ENCODE measurements around the gene LEPROT. TPM values are rescaled to one million over a fixed set of nuclear protein-coding genes. Genes with fewer than 3 reads are reported as not detected.

LEPROT gene
- total RNA-seq, 8 experiments from 2014 or later = 16.9 to 40.7 (median 29.4) TPM

DNA sequence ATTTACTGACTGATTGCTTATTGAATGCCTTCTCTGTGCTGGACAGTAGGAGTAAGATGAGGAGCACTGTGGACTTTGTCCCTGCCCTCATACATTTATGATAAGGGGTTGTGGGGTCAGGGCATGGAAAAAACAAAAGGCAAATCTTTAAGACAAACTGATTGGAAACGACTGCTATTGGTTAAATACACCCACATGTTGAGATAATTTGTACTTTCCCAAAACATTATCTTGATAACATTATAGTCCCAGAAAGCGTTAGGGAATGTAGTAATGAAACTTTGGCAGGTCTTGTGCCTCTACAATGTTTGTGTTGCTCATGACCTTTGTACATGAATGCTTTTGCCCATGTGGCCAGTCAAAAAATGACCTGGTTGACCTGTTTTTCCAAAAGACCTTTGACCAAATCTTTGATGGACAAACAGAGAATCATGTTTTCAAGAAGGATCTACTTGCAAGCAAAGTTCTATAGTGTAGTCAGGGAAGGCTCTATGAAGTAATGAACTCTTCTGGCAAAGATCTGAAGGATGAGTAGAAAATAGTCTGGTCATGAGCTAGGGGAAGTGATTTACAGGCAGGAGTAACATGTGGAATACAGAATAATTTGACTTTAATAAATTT, 50.9 kb downstream of the LEPROT start:
- Histone ChIP-seq H3K4me1 (replicated peaks in 1 of 2) (peaks cover 29 to 32% of the 10 kb centered on the region in 2 donors), H3K27ac (no peak overlapping the region), H3K4me3 (no peak overlapping the region)
- no peak for ATAC-seq (replicated peaks in 6 of 8)
- in situ Hi-C loops (cut with MboI; ENCODE audit: low pct_unique_long_range_greater_than_20kb in 2 of 9, low sequenced_read_pairs in 9 of 9, unreplicated experiment in 9 of 9) = no loop called here
- 0 to 91% (median 57%) methylated on average over 1 to 2 of the region's 2 CpGs; no CpG with 5 or more reads in 1 of the 10 experiments for WGBS, 10 experiments

DNA sequence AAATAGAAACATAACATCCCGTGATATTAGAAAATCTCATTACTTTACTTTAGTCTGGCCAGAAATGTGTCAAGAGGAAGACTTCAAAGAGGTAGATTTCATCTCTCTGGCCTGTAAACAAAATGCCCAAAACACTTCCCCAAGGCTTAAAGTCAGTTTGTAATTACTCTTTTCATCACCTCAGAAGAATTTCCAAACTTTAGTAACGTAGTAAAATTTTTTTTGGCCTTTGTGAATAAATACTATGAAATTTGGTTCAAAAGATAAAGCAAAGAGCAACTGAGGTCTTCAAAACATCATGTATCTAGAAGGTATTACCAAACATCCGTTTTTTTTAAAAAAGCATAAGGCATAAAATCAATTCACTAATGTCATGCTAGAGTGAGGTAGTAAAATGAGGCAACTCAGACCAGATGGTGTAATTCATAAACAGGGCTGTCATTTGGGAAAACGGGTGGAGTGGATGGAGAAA, 51.4 kb downstream of the LEPROT start:
- Histone ChIP-seq H3K4me1 (replicated peaks in 1 of 2) (peaks cover 29 to 32% of the 10 kb centered on the region in 2 donors), H3K27ac (no peak overlapping the region), H3K4me3 (no peak overlapping the region)
- peak in 2 of 8 experiments; percentile 63 to 74 for ATAC-seq (replicated peaks in 6 of 8)
- in situ Hi-C loops (cut with MboI; ENCODE audit: low pct_unique_long_range_greater_than_20kb in 2 of 9, low sequenced_read_pairs in 9 of 9, unreplicated experiment in 9 of 9) = no loop called here
- 4 to 100% (median 63%) methylated on average over 1 to 4 of the region's 4 CpGs; no CpG with 5 or more reads in 1 of the 10 experiments for WGBS, 10 experiments

DNA sequence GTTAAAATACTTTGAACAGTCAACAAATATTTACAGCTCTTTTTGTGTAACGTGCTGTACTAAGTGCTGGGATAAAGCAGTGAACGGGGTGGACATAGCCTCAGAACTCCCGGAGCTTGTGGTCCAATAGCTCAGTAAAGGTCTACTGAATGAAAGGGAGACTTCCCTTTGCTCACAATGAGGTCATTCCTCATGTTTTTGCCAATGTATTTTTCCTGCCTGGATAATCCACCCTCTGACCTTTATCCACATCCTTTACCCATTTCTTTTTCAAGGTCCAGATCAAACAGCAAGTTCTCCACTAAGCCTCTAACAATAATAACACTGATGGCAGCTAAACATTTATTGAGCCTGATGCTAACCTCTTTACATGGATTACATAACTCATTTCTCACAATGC, 55.9 kb downstream of the LEPROT start:
- H3K4me3 ChIP-seq = no peak overlapping the region
- no peak for ATAC-seq (replicated peaks in 6 of 8)
- peaks cover 0 to 5% of the 10 kb centered on the region in 2 donors for H3K4me1 ChIP-seq (replicated peaks in 1 of 2)
- WGBS, 10 experiments = 28 to 100% (median 82%) methylated on average over 2 to 3 of the region's 3 CpGs; no CpG with 5 or more reads in 2 of the 10 experiments
- H3K27ac ChIP-seq = no peak overlapping the region
- in situ Hi-C loops (cut with MboI; ENCODE audit: low pct_unique_long_range_greater_than_20kb in 2 of 9, low sequenced_read_pairs in 9 of 9, unreplicated experiment in 9 of 9) = no loop called here

DNA sequence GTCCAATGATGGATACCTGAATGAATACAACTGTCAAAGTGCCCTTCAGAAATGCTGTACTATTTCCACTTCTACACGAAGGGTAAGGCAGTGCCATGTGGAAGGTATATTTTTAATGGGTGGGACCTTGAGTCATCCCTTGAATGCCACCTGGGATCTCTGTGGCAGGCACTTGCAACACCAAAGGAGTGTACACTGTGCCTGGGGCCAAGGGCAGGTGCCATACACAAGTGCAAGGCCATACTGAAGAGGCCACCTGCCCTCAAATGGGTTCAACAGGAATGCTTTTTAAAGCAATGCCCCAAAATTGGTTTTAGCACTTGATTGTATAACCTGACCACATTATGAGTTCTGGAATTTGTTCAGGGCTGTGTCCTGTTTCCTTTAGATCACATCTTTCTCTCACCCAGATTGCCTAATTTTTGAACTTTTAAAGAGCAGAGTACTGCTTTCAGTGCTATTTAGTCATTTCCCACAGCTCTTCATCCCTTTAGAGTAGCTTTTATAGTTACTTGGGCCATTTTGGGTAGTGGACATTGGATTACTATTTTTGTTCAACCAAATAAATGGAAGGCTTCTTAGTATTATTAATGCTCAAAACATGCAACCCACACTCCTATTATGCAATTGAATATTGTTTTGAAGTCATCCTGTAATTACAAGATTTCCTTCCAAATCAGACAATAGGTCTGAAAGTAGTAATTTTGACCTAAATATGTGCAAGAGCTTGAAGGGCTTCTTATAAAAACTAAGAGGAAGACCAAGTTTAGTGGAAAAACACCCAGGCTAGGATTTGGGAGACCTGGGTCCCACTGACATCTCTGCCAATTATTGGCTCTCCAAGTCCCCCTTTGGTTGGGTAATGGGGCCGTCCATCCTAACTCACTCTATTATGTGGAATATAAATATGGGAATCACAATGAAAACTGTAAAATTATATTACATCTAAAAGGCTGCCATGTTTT, 57.2 kb downstream of the LEPROT start:
- no peak overlapping the region for H3K4me3 ChIP-seq
- in situ Hi-C loops (cut with MboI; ENCODE audit: low pct_unique_long_range_greater_than_20kb in 2 of 9, low sequenced_read_pairs in 9 of 9, unreplicated experiment in 9 of 9) = no loop called here
- 20 to 92% (median 76%) methylated on average over 1 to 2 of the region's 2 CpGs; no CpG with 5 or more reads in 3 of the 10 experiments for WGBS, 10 experiments
- H3K4me1 ChIP-seq (replicated peaks in 1 of 2) = no peaks in the 10 kb centered on the region
- no peak overlapping the region for H3K27ac ChIP-seq
- no peak for ATAC-seq (replicated peaks in 6 of 8)

DNA sequence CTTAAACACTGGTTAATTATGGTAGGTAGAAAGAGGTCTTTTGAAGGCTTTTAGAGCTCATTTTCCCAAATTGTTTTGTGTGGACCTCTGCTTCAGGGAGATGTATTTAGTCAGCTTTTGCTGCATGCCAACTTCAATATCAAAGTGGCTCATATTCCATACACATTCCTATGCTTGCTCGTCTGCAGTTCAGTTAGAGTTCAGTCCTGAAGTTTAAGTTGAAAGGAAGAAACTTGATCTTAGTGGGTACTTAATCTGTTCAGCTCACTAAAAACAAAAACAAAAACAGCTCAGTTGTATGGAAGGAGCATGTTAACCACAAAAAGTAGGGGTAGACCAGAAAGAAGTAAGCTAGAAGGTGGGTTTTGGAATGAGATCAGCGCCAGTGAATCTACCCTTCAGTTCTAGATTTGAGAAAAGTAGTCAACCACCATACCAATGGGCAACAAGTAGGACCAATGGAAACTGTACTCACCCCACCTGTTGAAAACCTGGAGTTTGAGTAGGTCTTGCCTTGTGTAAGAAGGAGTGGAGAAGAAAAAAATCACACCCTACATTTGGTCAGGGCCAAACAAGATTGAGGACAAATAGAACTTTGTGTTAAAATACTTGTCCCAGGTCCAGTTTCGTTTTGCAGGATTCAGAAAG, 58.0 kb downstream of the LEPROT start:
- in situ Hi-C loops (cut with MboI; ENCODE audit: low pct_unique_long_range_greater_than_20kb in 2 of 9, low sequenced_read_pairs in 9 of 9, unreplicated experiment in 9 of 9) = no loop called here

DNA sequence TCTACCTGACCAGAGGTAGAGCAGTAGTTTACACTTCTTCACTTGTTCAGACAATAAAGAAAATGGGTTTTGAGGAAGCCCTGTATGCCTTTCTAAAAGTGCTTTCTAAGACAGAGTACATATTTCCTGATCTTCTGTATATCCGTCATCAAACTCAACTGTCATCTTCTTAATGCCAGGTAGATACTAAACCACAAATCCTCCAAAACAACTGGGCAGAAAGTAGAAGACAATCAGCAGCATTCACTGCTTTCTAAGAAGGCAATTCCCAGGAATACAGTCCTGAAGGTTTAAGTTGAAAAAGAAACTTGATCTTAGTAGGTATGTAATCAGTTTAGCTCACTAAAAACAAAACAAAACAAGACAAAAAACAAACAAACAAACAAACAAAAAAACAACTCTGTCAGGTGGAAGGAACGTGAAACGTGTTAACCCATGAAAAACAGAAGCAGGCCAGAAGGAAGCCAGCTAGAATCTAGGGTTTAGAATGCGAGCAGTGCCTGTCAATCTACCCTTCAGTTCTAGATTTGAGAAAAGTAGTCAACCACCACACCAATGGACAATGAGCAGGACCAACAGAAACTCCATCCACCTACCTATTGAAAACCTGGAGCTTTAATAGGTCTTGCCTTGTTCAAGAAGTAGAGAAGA, 59.2 kb downstream of the LEPROT start:
- no peak overlapping the region for H3K27ac ChIP-seq
- 48 to 100% (median 94%) methylated on average over 1 to 4 of the region's 4 CpGs for WGBS, 10 experiments
- no peaks in the 10 kb centered on the region for H3K4me1 ChIP-seq (replicated peaks in 1 of 2)
- in situ Hi-C loops (cut with MboI; ENCODE audit: low pct_unique_long_range_greater_than_20kb in 2 of 9, low sequenced_read_pairs in 9 of 9, unreplicated experiment in 9 of 9) = no loop called here
- no peak for ATAC-seq (replicated peaks in 6 of 8)
- no peak overlapping the region for H3K4me3 ChIP-seq

More for the DNA sequence above, 58.0 kb downstream of the LEPROT start:
- peak in 1 of 8 experiments; percentile 54 for ATAC-seq (replicated peaks in 6 of 8)
- H3K4me1 ChIP-seq (replicated peaks in 1 of 2) = no peaks in the 10 kb centered on the region
- H3K27ac ChIP-seq = no peak overlapping the region
- 35 to 86% (median 70%) methylated on average over 1 to 3 of the region's 3 CpGs; no CpG with 5 or more reads in 2 of the 10 experiments for whole genome bisulfite sequencing, 10 experiments
- no peak overlapping the region for H3K4me3 ChIP-seq

DNA sequence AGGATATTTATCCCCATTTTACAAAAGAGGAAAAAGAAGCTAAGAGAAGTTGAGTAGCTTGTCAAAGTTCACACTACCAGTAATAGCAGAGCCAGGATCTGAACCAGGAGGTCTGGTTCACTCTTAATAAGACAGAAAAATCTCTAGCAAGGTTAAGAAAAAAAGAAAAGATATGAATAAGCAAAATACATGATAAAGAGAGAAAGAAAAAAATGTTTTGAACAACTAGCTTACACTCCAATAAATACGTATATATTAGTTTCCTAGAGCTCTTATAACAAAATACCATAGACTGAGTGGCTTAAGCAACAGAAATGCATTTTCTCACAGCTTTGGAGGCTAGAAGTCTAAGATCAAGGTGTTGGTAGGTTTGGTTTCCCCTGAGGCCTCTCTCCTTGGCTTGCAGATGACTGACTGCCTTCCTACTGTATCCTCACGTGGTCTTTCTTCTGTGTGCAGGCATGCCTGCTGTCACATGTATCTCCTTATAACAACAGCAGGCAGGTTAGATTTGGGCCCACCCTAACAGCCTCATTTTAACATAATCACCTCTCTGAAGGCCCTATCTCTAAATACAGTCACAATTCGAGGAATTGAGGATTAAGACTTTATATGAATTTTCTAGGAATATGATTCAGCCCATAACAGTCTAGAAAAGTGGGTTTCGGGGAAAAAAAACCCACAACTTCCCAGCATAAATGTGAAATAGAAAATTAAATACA, 60.4 kb downstream of the LEPROT start:
- Histone ChIP-seq H3K4me3 (no peak overlapping the region), H3K27ac (no peak overlapping the region), H3K4me1 (replicated peaks in 1 of 2) (no peaks in the 10 kb centered on the region)
- in situ Hi-C loops (cut with MboI; ENCODE audit: low pct_unique_long_range_greater_than_20kb in 2 of 9, low sequenced_read_pairs in 9 of 9, unreplicated experiment in 9 of 9) = no loop called here
- 63 to 94% (median 74%) methylated on average over 1 to 4 of the region's 4 CpGs for WGBS, 10 experiments
- peak in 1 of 8 experiments; percentile 51 for ATAC-seq (replicated peaks in 6 of 8)

DNA sequence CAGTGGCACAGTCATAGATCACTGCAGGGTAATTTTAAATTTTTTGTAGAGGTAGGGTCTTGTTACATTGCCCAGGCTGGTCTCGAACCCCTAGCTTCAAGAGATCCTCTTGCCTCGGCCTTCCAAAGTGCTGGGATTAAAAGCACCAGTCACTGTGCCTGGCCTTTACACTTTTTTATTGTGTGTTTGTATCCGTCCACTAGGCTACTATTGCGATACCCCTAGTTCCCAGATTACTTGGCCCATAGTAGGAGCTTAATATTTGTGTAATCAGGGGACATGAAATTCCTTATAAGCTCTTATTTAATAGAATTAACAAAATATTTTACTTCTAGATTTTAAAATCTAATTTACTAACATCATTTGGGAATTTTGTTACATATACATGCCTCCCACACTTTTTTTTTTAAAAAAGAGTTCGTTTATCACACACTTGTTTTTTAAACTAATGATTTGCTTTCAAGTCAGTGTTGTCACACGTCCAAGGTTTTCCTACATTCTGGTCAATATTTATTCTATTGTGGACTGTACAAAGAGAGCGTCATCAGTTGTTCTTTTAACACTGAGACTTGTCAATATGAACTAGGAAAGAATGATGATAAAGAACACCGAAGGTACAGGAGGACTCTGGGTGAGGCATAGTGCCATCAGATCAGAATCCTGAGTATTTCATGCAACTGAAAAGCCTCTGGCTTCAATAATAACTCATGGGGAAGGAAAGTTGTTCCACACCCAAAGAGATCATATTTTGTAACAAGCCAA, 63.7 kb downstream of the LEPROT start:
- in situ Hi-C loops (cut with MboI; ENCODE audit: low pct_unique_long_range_greater_than_20kb in 2 of 9, low sequenced_read_pairs in 9 of 9, unreplicated experiment in 9 of 9) = no loop called here
- WGBS, 10 experiments = 25 to 90% (median 76%) methylated on average over 1 to 8 of the region's 8 CpGs
- ATAC-seq (replicated peaks in 6 of 8) = peak in 3 of 8 experiments; percentile 31 to 55 (median 52)

More for the DNA sequence above, 63.7 kb downstream of the LEPROT start:
- Histone ChIP-seq H3K27ac (no peak overlapping the region), H3K4me3 (no peak overlapping the region), H3K4me1 (replicated peaks in 1 of 2) (no peaks in the 10 kb centered on the region)

Other genes with a start within 250 kb of the LEPROT start
- gene DNAJC6, start 111.1 kb upstream of the LEPROT start, total RNA-seq = 10 to 100 TPM in 7 of 8 experiments, 1 to 10 TPM in 1; 7.1 to 76.8 (median 41.3) TPM
- 10 to 100 TPM in 1 of 8 experiments, 1 to 10 TPM in 7; 1.7 to 12.3 (median 5.0) TPM for gene LEPR, start within 50 bp of the LEPROT start, total RNA-seq

Measured in motor neuron (in vitro differentiated cells).